CD4-positive, alpha-beta T cell treated with Interleukin-6 at 100 ng/mL for 8 hours (primary cell): Measurements from ENCODE around the gene HPCAL4.

ENCODE experiments used
- DNase-seq: peaks from one replicate; pipeline ENCODE4 v3.0.0-alpha.2; 2020; ENCODE audit warnings: mixed read lengths, low spot score

HPCAL4 gene

GRCh38 chr1:39649636-39650185, 41.5 kb downstream of the HPCAL4 start:
- no peak for DNase-seq

- no peak for DNase-seq
Measured at GRCh38 chr1:39648496-39648895, 42.7 kb downstream of the HPCAL4 start.

GRCh38 chr1:39647247-39647646, 44.0 kb downstream of the HPCAL4 start:
- no peak for DNase-seq

- DNase-seq, result no peak
Measured at GRCh38 chr1:39646232-39647081, 44.8 kb downstream of the HPCAL4 start.

- DNase-seq, result no peak
Measured at GRCh38 chr1:39645411-39646043, 45.7 kb downstream of the HPCAL4 start.

- DNase-seq, result no peak
Measured at GRCh38 chr1:39643705-39644104, 47.5 kb downstream of the HPCAL4 start.

GRCh38 chr1:39642796-39643195, 48.4 kb downstream of the HPCAL4 start:
- DNase-seq, result no peak

- no peak for DNase-seq
Measured at GRCh38 chr1:39640861-39641260, 50.4 kb downstream of the HPCAL4 start.

GRCh38 chr1:39639305-39640130, 51.7 kb downstream of the HPCAL4 start, which contains the start of gene HEYL:
HEYL (minus strand) TSS chr1:39639643; CDS start chr1:39639625, 18 bp downstream.
- peak; percentile 48 for DNase-seq

GRCh38 chr1:39638965-39639304, 52.3 kb downstream of the HPCAL4 start:
- no peak for DNase-seq

GRCh38 chr1:39637361-39637760, 53.9 kb downstream of the HPCAL4 start:
- no peak for DNase-seq

GRCh38 chr1:39635871-39636210, 55.4 kb downstream of the HPCAL4 start:
- no peak for DNase-seq

GRCh38 chr1:39635205-39635870, 55.9 kb downstream of the HPCAL4 start:
- DNase-seq, result no peak

- no peak for DNase-seq
Measured at GRCh38 chr1:39633422-39633821, 57.8 kb downstream of the HPCAL4 start.

GRCh38 chr1:39632682-39633417, 58.4 kb downstream of the HPCAL4 start:
- DNase-seq, result no peak

- DNase-seq, result no peak
Measured at GRCh38 chr1:39632323-39632681, 58.9 kb downstream of the HPCAL4 start.

GRCh38 chr1:39631361-39632322, 59.6 kb downstream of the HPCAL4 start:
- DNase-seq, result no peak

- no peak for DNase-seq
Measured at GRCh38 chr1:39628807-39629350, 62.4 kb downstream of the HPCAL4 start.
